Activated CD8-positive, alpha-beta T cell treated with anti-CD3 and anti-CD28 coated beads for 36 hours (primary cell): ENCODE measurements around the gene MND1. TPM values are rescaled to one million over a fixed set of nuclear protein-coding genes. Genes with fewer than 3 reads are reported as not detected.
A peak's percentile ranks its signal among the peaks of the same experiment; 100 is the strongest.

Source experiments
- ATAC-seq: fragments of 200-7000 bp; cut with Tn5 transposase; one replicate; pipeline ENCODE4 v1.10.0; 2021; ENCODE audit warnings: mild to moderate bottlenecking, moderate library complexity
- CTCF ChIA-PET: fragments of 350-600 bp; sonication (Branson Sonifier 250); formaldehyde crosslinking; loops from one replicate; lab custom pipeline; 2021; ENCODE audit warnings: antibody characterized with exemption; lab: Charles Lee
- POLR2A ChIA-PET: fragments of 350-600 bp; sonication (Branson Sonifier 250); formaldehyde crosslinking; loops from one replicate; lab custom pipeline; 2021; ENCODE audit warnings: antibody characterized with exemption; lab: Charles Lee
- DNase-seq: peaks from one replicate; pipeline ENCODE4 v3.0.0-alpha.2; 2020
- H3K27ac Mint-ChIP-seq: one replicate; pipeline ENCODE4 v1.8.0; 2021; ENCODE audit warnings: mild to moderate bottlenecking, mixed read lengths
- H3K27me3 Mint-ChIP-seq: one replicate; pipeline ENCODE4 v1.8.0; 2021; ENCODE audit warnings: mixed read lengths
- H3K36me3 Mint-ChIP-seq: one replicate; pipeline ENCODE4 v1.8.0; 2021; ENCODE audit warnings: low read depth, mixed read lengths
- H3K4me1 Mint-ChIP-seq: one replicate; pipeline ENCODE4 v1.8.0; 2021; ENCODE audit warnings: low read depth, mixed read lengths
- H3K4me3 Mint-ChIP-seq: one replicate; pipeline ENCODE4 v1.8.0; 2021; ENCODE audit warnings: mild to moderate bottlenecking, moderate library complexity, mixed read lengths
- H3K9me3 Mint-ChIP-seq: one replicate; pipeline ENCODE4 v1.8.0; 2021; ENCODE audit warnings: mixed read lengths
- intact Hi-C: fragments of 100-400 bp; cut with micrococcal nuclease; formaldehyde crosslinking; loops from one replicate; pipeline ENCODE4 v1.10.0; 2022
- total RNA-seq, 2 experiments: library from RNA; stranded (reverse); gene quantifications; one replicate each; pipeline ENCODE4 v1.2.3, GENCODE V29; 2021
- TF ChIP-seq, protein P1 (sequence below): fragments of 200-600 bp; IDR thresholded peaks from one replicate; pipeline ENCODE4 v1.8.0; 2022; ENCODE audit warnings: antibody characterized with exemption, mild to moderate bottlenecking

MND1 gene
- total RNA-seq, 2 experiments from 2014 or later: 48.0 to 50.0 TPM

DNA sequence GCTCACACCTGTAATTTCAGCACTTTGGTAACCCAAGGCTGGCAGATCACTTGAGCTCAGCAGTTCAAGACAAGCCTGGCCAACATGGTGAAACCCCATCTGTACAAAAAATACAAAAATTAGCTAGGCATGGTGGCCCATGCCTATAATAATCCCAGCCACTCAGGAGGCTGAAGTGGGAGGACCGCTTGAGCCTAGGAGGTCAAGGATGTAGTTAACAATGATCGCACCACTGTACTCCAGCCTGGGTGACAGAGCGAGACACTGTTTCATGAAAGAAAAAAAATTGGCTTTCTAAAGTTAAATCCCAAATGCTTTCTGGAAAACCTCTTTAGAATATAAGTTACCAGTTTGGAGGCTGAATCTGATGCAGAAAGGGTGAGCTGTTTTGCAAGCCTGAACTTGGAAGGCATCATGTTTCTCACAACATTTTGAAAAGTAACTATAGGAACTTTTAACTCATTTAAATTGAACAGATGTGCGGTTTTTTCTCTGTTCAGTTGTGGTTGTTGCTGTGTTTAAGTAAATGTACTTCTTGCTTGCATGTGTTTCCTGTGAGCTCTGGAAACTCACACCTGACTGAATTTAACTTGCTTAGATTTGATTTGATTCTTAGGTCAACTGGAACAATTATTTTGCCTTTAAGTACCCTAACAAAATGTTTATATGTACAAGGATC, 81.9 kb downstream of the MND1 start:
- H3K9me3 Mint-ChIP-seq: no peaks in the 10 kb centered on the region
- no peaks in the 10 kb centered on the region for H3K36me3 Mint-ChIP-seq
- H3K4me1 Mint-ChIP-seq: peaks cover 63% of the 10 kb centered on the region
- peak; percentile 55 for ATAC-seq
- DNase-seq: no peak
- H3K27me3 Mint-ChIP-seq: no peaks in the 10 kb centered on the region
- no peak overlapping the region for H3K4me3 Mint-ChIP-seq
- TF ChIP-seq, protein P1, sequence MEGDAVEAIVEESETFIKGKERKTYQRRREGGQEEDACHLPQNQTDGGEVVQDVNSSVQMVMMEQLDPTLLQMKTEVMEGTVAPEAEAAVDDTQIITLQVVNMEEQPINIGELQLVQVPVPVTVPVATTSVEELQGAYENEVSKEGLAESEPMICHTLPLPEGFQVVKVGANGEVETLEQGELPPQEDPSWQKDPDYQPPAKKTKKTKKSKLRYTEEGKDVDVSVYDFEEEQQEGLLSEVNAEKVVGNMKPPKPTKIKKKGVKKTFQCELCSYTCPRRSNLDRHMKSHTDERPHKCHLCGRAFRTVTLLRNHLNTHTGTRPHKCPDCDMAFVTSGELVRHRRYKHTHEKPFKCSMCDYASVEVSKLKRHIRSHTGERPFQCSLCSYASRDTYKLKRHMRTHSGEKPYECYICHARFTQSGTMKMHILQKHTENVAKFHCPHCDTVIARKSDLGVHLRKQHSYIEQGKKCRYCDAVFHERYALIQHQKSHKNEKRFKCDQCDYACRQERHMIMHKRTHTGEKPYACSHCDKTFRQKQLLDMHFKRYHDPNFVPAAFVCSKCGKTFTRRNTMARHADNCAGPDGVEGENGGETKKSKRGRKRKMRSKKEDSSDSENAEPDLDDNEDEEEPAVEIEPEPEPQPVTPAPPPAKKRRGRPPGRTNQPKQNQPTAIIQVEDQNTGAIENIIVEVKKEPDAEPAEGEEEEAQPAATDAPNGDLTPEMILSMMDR: no peak
- ChIA-PET POLR2A (interaction anchor here (1.9 to 2.5 kb wide), 2 partner anchors 40 to 68 kb away, joined by 4 to 7 read pairs; partner anchors contain the start of gene TMEM131L), CTCF (interaction anchor here (0.8 to 1.8 kb wide), 6 partner anchors 8 to 217 kb away, joined by 3 to 4 read pairs (median 4); no protein-coding TSS in a partner anchor)
- H3K27ac Mint-ChIP-seq: peak overlapping the region; percentile 80
- intact Hi-C loops: loop anchor here (10.0 kb wide), 1 partner anchor 218 kb away; no protein-coding TSS in a partner anchor

GRCh38 chr4:153427363-153428071, 83.0 kb downstream of the MND1 start:
- Mint-ChIP-seq H3K4me1 (peaks cover 60% of the 10 kb centered on the region), H3K27me3 (no peaks in the 10 kb centered on the region), H3K4me3 (no peak overlapping the region), H3K9me3 (no peaks in the 10 kb centered on the region), H3K27ac (peak overlapping the region; percentile 3), H3K36me3 (no peaks in the 10 kb centered on the region)
- ATAC-seq (no peak), DNase-seq (no peak)
- ChIA-PET POLR2A (interaction anchor here (0.6 to 2.5 kb wide), 3 partner anchors 38 to 159 kb away, joined by 3 to 7 read pairs (median 4); partner anchors contain the start of gene TMEM131L), CTCF (interaction anchor here (1.0 to 4.0 kb wide), 5 partner anchors 9 to 146 kb away, joined by 3 to 20 read pairs (median 4); no protein-coding TSS in a partner anchor)
- intact Hi-C loops: loop anchor here (10.0 kb wide), 1 partner anchor 217 kb away; no protein-coding TSS in a partner anchor
- TF ChIP-seq, protein P1: no peak

DNA sequence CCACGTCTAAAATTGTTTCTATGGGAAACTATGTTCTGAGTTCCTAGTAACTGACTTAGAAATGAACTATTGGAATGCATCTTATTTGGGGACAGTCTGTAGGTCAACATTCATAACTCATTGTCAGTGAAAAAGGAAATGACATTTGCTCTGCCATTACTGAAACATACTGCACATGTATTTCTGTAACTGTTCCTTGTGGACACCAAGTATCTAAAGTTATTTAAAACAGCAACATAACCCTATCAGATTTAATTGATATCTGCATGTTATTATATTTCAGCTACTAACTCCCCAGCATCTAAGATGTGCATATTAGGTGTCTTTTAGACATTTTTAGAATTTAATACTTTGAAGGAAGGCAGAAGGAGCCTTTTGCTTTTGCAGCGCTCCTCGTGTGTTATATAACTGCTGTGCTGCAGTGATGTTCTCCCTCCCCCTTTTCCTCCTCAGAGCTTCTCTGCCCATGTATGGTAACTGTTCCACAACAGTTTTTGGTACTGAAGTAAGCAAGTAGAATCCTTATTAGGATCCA, 84.5 kb downstream of the MND1 start:
- no peak overlapping the region for H3K4me3 Mint-ChIP-seq
- peaks cover 70% of the 10 kb centered on the region for H3K4me1 Mint-ChIP-seq
- no peak overlapping the region for H3K27ac Mint-ChIP-seq
- no peaks in the 10 kb centered on the region for H3K27me3 Mint-ChIP-seq
- intact Hi-C loops: loop anchor here (10.0 kb wide), 1 partner anchor 216 kb away; no protein-coding TSS in a partner anchor
- ChIA-PET CTCF (interaction anchor here (0.8 to 4.0 kb wide), 9 partner anchors 17 to 204 kb away, joined by 3 to 20 read pairs (median 3); no protein-coding TSS in a partner anchor), POLR2A (interaction anchor here (1.3 to 1.6 kb wide), 2 partner anchors 38 to 61 kb away, joined by 3 to 4 read pairs; no protein-coding TSS in a partner anchor)
- H3K36me3 Mint-ChIP-seq: no peaks in the 10 kb centered on the region
- ATAC-seq: no peak
- TF ChIP-seq, protein P1: no peak
- DNase-seq: no peak
- H3K9me3 Mint-ChIP-seq: no peaks in the 10 kb centered on the region

GRCh38 chr4:153432965-153433753, 88.7 kb downstream of the MND1 start:
- intact Hi-C loops: loop anchor here (2.0 to 5.0 kb wide), 4 partner anchors 34 to 142 kb away; partner anchors contain the start of gene TMEM131L
- TF ChIP-seq, protein P1: peak; percentile 82
- peak overlapping the region; percentile 80 for H3K4me3 Mint-ChIP-seq
- CTCF ChIA-PET: interaction anchor here (0.6 to 3.0 kb wide), 47 partner anchors 8 to 214 kb away, joined by 3 to 40 read pairs (median 4); partner anchors contain the start of genes MND1 and TMEM131L
- ATAC-seq (peak; percentile 86), DNase-seq (peak; percentile 91)
- H3K27me3 Mint-ChIP-seq: no peaks in the 10 kb centered on the region
- POLR2A ChIA-PET: interaction anchor here (0.5 to 1.9 kb wide), 9 partner anchors 15 to 163 kb away, joined by 3 to 9 read pairs (median 4); partner anchors contain the start of gene MND1
- no peaks in the 10 kb centered on the region for H3K36me3 Mint-ChIP-seq
- H3K27ac Mint-ChIP-seq: peak overlapping the region; percentile 97
- no peaks in the 10 kb centered on the region for H3K9me3 Mint-ChIP-seq
- peaks cover 72% of the 10 kb centered on the region for H3K4me1 Mint-ChIP-seq
